Measurements from ENCODE around the gene NUDT8.

GRCh38 chr11:67656278-67656922 is 26.7 kb upstream of the NUDT8 start:
- TF ChIP-seq CTCF (IDR thresholded peaks at IDR 0.05) (no peak), POLR2A (IDR thresholded peaks at IDR 0.05) (no peak)
